ENCODE results near the gene PDE1C. TPM values are rescaled to one million over a fixed set of nuclear protein-coding genes. Genes with fewer than 3 reads are reported as not detected.

PDE1C gene
- total and polyA plus RNA-seq, 9 donors, result 3.8 to 8.7 (median 4.5) TPM

- no peaks in the 10 kb centered on the region for H3K4me1 ChIP-seq (ENCODE audit: control insufficient read depth, insufficient read depth, low read length)
Measured at GRCh38 chr7:31933481-31933880, 136.7 kb downstream of the PDE1C start.

DNA sequence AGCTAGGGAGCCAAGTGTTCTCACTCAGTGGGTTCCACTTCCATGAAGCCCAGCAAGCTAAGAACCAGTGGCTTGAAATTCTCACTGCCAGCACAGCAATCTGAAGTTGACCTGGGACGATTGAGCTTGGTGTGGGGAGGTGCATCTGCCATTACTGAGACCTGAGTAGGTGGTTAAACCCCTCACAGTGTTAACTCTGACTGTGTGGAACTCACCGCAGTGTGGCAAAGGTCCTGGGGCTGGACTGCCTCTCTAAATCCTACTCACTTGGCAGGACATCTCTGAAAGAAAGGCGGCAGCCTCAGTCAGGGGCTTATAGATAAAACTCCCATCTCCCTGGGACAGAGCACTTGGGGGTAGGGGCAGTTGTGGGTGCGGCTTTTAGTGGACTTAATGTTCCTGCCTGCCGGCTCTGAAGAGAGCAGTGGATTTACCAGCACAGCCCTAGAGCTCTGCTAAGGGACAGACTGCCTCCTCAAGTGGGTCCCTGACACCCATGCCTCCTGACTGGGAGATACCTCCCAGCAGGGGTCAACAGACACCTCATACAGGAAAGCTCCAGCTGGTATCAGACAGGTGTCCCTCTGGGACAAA is 143.1 kb downstream of the PDE1C start:
- H3K9me3 ChIP-seq (replicated peaks; ENCODE audit: control insufficient read depth, low read depth, low read length), result no peaks in the 10 kb centered on the region
- H3K4me1 ChIP-seq (ENCODE audit: control insufficient read depth, insufficient read depth, low read length), result no peaks in the 10 kb centered on the region
- no peaks in the 10 kb centered on the region for H3K36me3 ChIP-seq (ENCODE audit: control insufficient read depth, insufficient read depth, low read length)
- no peak for DNase-seq
- WGBS (ENCODE audit: insufficient coverage), result 50% methylated on average over 1 of the region's 5 CpGs
- no peak overlapping the region for H3K4me3 ChIP-seq (ENCODE audit: low read length)
- no peaks in the 10 kb centered on the region for H3K27me3 ChIP-seq (ENCODE audit: control insufficient read depth, insufficient read depth, low read length)
- H3K27ac ChIP-seq (ENCODE audit: low read length), result no peak overlapping the region

More at GRCh38 chr7:31933481-31933880, 136.7 kb downstream of the PDE1C start:
- Histone ChIP-seq H3K36me3 (ENCODE audit: control insufficient read depth, insufficient read depth, low read length) (no peaks in the 10 kb centered on the region), H3K9me3 (replicated peaks; ENCODE audit: control insufficient read depth, low read depth, low read length) (no peaks in the 10 kb centered on the region), H3K4me3 (ENCODE audit: low read length) (no peak overlapping the region), H3K27ac (ENCODE audit: low read length) (no peak overlapping the region), H3K27me3 (ENCODE audit: control insufficient read depth, insufficient read depth, low read length) (no peaks in the 10 kb centered on the region)
- WGBS (ENCODE audit: insufficient coverage), result no CpG with 5 or more reads among the region's 1 CpG
- DNase-seq, result no peak

DNA sequence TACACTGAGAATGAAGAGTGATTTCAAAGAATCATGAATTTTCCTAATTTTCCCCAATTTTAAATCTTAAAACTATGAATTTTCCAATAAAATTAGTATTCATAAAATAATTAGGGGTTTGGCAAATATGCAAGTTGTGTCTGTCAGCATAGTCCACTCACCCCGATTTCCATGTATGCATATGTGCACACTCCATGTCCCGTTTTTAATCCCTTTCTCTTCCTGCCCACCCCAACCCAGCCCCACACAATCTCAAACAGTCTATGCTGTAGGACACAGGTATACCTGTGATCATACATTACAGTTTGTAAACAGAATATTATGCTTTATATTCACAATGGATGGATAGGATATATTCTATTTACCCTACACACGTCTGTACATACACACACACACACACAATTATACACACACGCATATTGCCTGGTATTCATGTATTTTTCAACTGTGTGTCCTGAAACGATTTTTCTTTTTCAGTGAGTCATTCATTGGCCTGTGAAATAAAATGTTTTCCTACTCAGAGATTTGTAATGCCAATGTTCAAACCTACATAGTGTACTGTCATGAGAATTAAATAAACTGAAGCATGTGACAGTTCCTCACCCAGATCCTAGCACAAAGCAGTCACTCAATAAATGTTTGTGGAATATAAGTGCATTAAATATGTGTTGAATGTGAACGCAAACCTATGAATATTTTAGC is 144.3 kb downstream of the PDE1C start:
- Histone ChIP-seq H3K4me3 (ENCODE audit: low read length) (no peak overlapping the region), H3K4me1 (ENCODE audit: control insufficient read depth, insufficient read depth, low read length) (no peaks in the 10 kb centered on the region), H3K27ac (ENCODE audit: low read length) (no peak overlapping the region), H3K27me3 (ENCODE audit: control insufficient read depth, insufficient read depth, low read length) (no peaks in the 10 kb centered on the region), H3K9me3 (replicated peaks; ENCODE audit: control insufficient read depth, low read depth, low read length) (no peaks in the 10 kb centered on the region), H3K36me3 (ENCODE audit: control insufficient read depth, insufficient read depth, low read length) (no peaks in the 10 kb centered on the region)
- no peak for DNase-seq
- no CpG with 5 or more reads among the region's 6 CpGs for WGBS (ENCODE audit: insufficient coverage)

- Histone ChIP-seq H3K4me3 (ENCODE audit: low read length) (no peak overlapping the region), H3K27ac (ENCODE audit: low read length) (no peak overlapping the region), H3K9me3 (replicated peaks; ENCODE audit: control insufficient read depth, low read depth, low read length) (no peaks in the 10 kb centered on the region), H3K36me3 (ENCODE audit: control insufficient read depth, insufficient read depth, low read length) (no peaks in the 10 kb centered on the region), H3K4me1 (ENCODE audit: control insufficient read depth, insufficient read depth, low read length) (no peaks in the 10 kb centered on the region), H3K27me3 (ENCODE audit: control insufficient read depth, insufficient read depth, low read length) (no peaks in the 10 kb centered on the region)
- no CpG with 5 or more reads among the region's 2 CpGs for WGBS (ENCODE audit: insufficient coverage)
- no peak for DNase-seq
Measured at GRCh38 chr7:31924251-31924650, 146.0 kb downstream of the PDE1C start.

DNA sequence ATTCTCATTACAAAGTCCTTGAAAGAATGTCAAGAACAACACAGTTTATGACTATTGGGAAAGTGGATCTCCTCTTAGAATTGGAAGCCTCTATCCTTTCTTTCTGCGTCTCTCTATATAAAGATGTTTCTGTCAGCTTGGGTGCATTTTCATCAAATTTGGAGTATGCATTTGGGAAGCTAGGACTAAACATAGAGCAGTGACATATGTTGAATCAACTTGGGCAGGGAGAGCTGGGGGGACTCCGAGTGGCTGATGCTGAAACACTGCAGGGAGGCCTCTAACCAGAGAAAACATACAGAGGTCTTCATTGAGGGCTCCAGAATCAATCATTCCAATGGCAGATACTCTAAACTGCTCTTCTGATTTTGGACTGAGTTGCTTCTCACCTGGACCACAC is 147.4 kb downstream of the PDE1C start:
- Histone ChIP-seq H3K4me3 (ENCODE audit: low read length) (no peak overlapping the region), H3K27me3 (ENCODE audit: control insufficient read depth, insufficient read depth, low read length) (no peaks in the 10 kb centered on the region), H3K9me3 (replicated peaks; ENCODE audit: control insufficient read depth, low read depth, low read length) (no peaks in the 10 kb centered on the region), H3K4me1 (ENCODE audit: control insufficient read depth, insufficient read depth, low read length) (no peaks in the 10 kb centered on the region), H3K27ac (ENCODE audit: low read length) (no peak overlapping the region), H3K36me3 (ENCODE audit: control insufficient read depth, insufficient read depth, low read length) (no peaks in the 10 kb centered on the region)
- no peak for DNase-seq
- WGBS (ENCODE audit: insufficient coverage), result no CpG with 5 or more reads among the region's 2 CpGs

- DNase-seq, result no peak
- Histone ChIP-seq H3K9me3 (replicated peaks; ENCODE audit: control insufficient read depth, low read depth, low read length) (no peaks in the 10 kb centered on the region), H3K4me3 (ENCODE audit: low read length) (no peak overlapping the region), H3K36me3 (ENCODE audit: control insufficient read depth, insufficient read depth, low read length) (no peaks in the 10 kb centered on the region), H3K27ac (ENCODE audit: low read length) (no peak overlapping the region), H3K27me3 (ENCODE audit: control insufficient read depth, insufficient read depth, low read length) (no peaks in the 10 kb centered on the region), H3K4me1 (ENCODE audit: control insufficient read depth, insufficient read depth, low read length) (no peaks in the 10 kb centered on the region)
- 91% methylated on average over 2 of the region's 3 CpGs for WGBS (ENCODE audit: insufficient coverage)
Measured at GRCh38 chr7:31921047-31921446, 149.2 kb downstream of the PDE1C start.

- no peaks in the 10 kb centered on the region for H3K36me3 ChIP-seq (ENCODE audit: control insufficient read depth, insufficient read depth, low read length)
- H3K27me3 ChIP-seq (ENCODE audit: control insufficient read depth, insufficient read depth, low read length), result no peaks in the 10 kb centered on the region
- no peaks in the 10 kb centered on the region for H3K4me1 ChIP-seq (ENCODE audit: control insufficient read depth, insufficient read depth, low read length)
- 73% methylated on average over 3 of the region's 3 CpGs for WGBS (ENCODE audit: insufficient coverage)
- DNase-seq, result no peak
- no peak overlapping the region for H3K4me3 ChIP-seq (ENCODE audit: low read length)
- no peak overlapping the region for H3K27ac ChIP-seq (ENCODE audit: low read length)
- no peaks in the 10 kb centered on the region for H3K9me3 ChIP-seq (replicated peaks; ENCODE audit: control insufficient read depth, low read depth, low read length)
Measured at GRCh38 chr7:31919678-31920369, 150.4 kb downstream of the PDE1C start.

GRCh38 chr7:31918706-31919393 is 151.4 kb downstream of the PDE1C start:
- Histone ChIP-seq H3K27me3 (ENCODE audit: control insufficient read depth, insufficient read depth, low read length) (no peaks in the 10 kb centered on the region), H3K36me3 (ENCODE audit: control insufficient read depth, insufficient read depth, low read length) (no peaks in the 10 kb centered on the region), H3K4me3 (ENCODE audit: low read length) (no peak overlapping the region), H3K9me3 (replicated peaks; ENCODE audit: control insufficient read depth, low read depth, low read length) (no peaks in the 10 kb centered on the region), H3K27ac (ENCODE audit: low read length) (no peak overlapping the region), H3K4me1 (ENCODE audit: control insufficient read depth, insufficient read depth, low read length) (no peaks in the 10 kb centered on the region)
- 67% methylated on average over 1 of the region's 7 CpGs for WGBS (ENCODE audit: insufficient coverage)
- no peak for DNase-seq

DNA sequence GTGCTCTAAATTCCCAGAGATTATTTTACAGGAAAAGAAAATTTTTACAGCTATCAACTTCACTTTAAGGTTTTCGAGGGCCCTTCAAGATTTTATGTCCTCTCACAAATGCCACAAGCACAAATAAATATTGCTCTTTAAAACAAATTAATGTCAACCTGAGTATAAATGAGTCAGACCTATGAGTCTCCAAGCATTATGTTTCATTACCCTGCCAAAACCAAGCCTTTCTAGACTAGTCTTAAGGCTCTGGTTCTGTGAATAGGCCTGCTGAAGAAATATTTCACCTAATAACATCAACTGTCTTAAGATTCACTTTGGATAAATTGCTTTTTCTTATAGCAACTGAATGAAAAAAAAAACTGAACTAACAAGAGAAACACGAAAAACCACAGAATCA is 153.0 kb downstream of the PDE1C start:
- no peak overlapping the region for H3K27ac ChIP-seq (ENCODE audit: low read length)
- WGBS (ENCODE audit: insufficient coverage), result 60% methylated on average over 1 of the region's 2 CpGs
- no peaks in the 10 kb centered on the region for H3K27me3 ChIP-seq (ENCODE audit: control insufficient read depth, insufficient read depth, low read length)
- H3K9me3 ChIP-seq (replicated peaks; ENCODE audit: control insufficient read depth, low read depth, low read length), result no peaks in the 10 kb centered on the region
- H3K36me3 ChIP-seq (ENCODE audit: control insufficient read depth, insufficient read depth, low read length), result no peaks in the 10 kb centered on the region
- H3K4me1 ChIP-seq (ENCODE audit: control insufficient read depth, insufficient read depth, low read length), result no peaks in the 10 kb centered on the region
- no peak overlapping the region for H3K4me3 ChIP-seq (ENCODE audit: low read length)
- no peak for DNase-seq

DNA sequence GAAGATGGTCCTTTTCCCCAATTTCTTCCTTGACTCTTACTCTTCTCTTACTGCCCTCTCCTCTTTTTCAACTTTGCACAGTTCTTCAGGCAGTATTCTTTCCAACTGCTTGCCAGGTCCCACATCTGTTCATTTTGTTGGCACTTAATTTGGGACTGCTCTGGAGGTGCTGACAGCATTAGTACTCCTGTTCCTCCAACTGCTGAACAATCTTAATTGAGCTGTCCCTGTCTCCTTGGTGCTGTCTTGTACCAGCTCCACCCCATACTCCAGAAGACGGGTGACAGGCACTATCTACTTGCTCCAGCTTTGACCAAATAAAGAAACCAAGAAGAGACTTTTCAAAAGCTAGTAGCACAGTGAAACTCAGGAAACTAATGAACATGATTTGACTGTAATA is 160.0 kb downstream of the PDE1C start:
- Histone ChIP-seq H3K4me3 (ENCODE audit: low read length) (no peak overlapping the region), H3K27ac (ENCODE audit: low read length) (no peak overlapping the region)

More for the DNA sequence above, 160.0 kb downstream of the PDE1C start:
- no peak for DNase-seq
- H3K4me1 ChIP-seq (ENCODE audit: control insufficient read depth, insufficient read depth, low read length), result no peaks in the 10 kb centered on the region
- H3K27me3 ChIP-seq (ENCODE audit: control insufficient read depth, insufficient read depth, low read length), result no peaks in the 10 kb centered on the region
- 33% methylated on average over 1 of the region's 1 CpG for WGBS (ENCODE audit: insufficient coverage)
- H3K9me3 ChIP-seq (replicated peaks; ENCODE audit: control insufficient read depth, low read depth, low read length), result no peaks in the 10 kb centered on the region
- no peaks in the 10 kb centered on the region for H3K36me3 ChIP-seq (ENCODE audit: control insufficient read depth, insufficient read depth, low read length)

Measured in muscle of leg (tissue), 11 donors.